ENCODE measurements around the gene AKT3. TPM values are rescaled to one million over a fixed set of nuclear protein-coding genes. Genes with fewer than 3 reads are reported as not detected.
"Not testable (repeated sequence)": the region's sequence is repeated elsewhere in the genome, so short reads cannot be mapped to it uniquely, and the experiment has no call there.

Gene AKT3
- total RNA-seq, 4 donors from 2014 or later: 3.8 to 31.7 (median 8.6) TPM

DNA sequence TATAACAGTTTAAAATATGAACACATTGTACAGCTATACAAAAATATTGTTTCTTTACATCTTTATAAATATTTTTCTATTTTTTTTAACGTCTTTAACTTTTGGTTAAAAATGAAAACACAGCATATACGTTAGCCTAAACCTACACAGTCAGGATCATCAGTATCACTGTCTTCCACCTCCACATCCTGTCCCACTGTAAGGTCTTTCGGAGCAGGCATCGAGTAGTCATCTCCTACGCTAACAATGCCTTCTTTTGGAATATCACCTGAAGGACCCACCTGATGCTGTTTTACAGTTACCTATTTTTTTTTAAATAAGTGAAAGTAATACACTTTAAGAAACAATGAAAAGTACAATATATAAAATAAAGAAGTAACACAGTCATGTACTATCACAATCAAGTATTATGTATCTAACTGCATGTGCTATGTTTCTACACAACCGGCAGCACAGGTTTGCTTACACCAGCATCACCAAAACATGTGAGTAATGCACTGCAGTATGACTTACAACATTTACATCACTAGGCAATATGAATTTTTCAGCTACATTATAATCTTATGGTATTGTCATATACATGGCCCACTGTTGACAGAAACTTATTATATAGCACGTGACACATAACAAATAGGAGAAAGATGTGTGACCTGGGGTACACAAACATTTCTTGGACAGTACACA is 254.4 kb downstream of the AKT3 start:
- Histone ChIP-seq H3K27ac (no peak overlapping the region), H3K36me3 (no peaks in the 10 kb centered on the region), H3K9me3 (no peaks in the 10 kb centered on the region), H3K4me1 (no peaks in the 10 kb centered on the region), H3K4me3 (no peak overlapping the region), H3K27me3 (no peaks in the 10 kb centered on the region)
- no peak for DNase-seq (ENCODE audit: low spot score in 2 of 2)
- WGBS: 86% methylated on average over 7 of the region's 7 CpGs
- TF ChIP-seq EP300 (IDR thresholded peaks at IDR 0.05): no peak
- no peak for TF ChIP-seq POLR2AphosphoS5 (IDR thresholded peaks at IDR 0.05)
- TF ChIP-seq CTCF (IDR thresholded peaks at IDR 0.05): no peak
- TF ChIP-seq POLR2A (IDR thresholded peaks at IDR 0.05): no peak

- H3K4me1 ChIP-seq: no peaks in the 10 kb centered on the region
- no peak overlapping the region for H3K4me3 ChIP-seq
- H3K36me3 ChIP-seq: no peaks in the 10 kb centered on the region
- no peaks in the 10 kb centered on the region for H3K27me3 ChIP-seq
- DNase-seq (ENCODE audit: low spot score in 2 of 2): no peak
- H3K27ac ChIP-seq: no peak overlapping the region
- 93% methylated on average over 2 of the region's 2 CpGs for WGBS
- no peaks in the 10 kb centered on the region for H3K9me3 ChIP-seq
- TF ChIP-seq POLR2A (IDR thresholded peaks at IDR 0.05) (no peak), CTCF (IDR thresholded peaks at IDR 0.05) (no peak), POLR2AphosphoS5 (IDR thresholded peaks at IDR 0.05) (no peak), EP300 (IDR thresholded peaks at IDR 0.05) (no peak)
Measured at GRCh38 chr1:243594455-243594854, 255.6 kb downstream of the AKT3 start.

- not testable (repeated sequence) for H3K36me3 ChIP-seq; H3K27ac ChIP-seq; H3K4me3 ChIP-seq; H3K9me3 ChIP-seq; H3K27me3 ChIP-seq; DNase-seq (ENCODE audit: low spot score in 2 of 2); H3K4me1 ChIP-seq
- WGBS: 92% methylated on average over 3 of the region's 3 CpGs
Measured at GRCh38 chr1:243589286-243589685, 260.8 kb downstream of the AKT3 start.

GRCh38 chr1:243587823-243588560 is 262.1 kb downstream of the AKT3 start:
- WGBS: 91% methylated on average over 4 of the region's 4 CpGs
- TF ChIP-seq CTCF (IDR thresholded peaks at IDR 0.05) (no peak), POLR2A (IDR thresholded peaks at IDR 0.05) (no peak), EP300 (IDR thresholded peaks at IDR 0.05) (no peak), POLR2AphosphoS5 (IDR thresholded peaks at IDR 0.05) (no peak)
- Histone ChIP-seq H3K9me3 (peaks cover 6% of the 10 kb centered on the region), H3K27ac (no peak overlapping the region), H3K36me3 (no peaks in the 10 kb centered on the region), H3K27me3 (no peaks in the 10 kb centered on the region), H3K4me3 (no peak overlapping the region), H3K4me1 (no peaks in the 10 kb centered on the region)
- no peak for DNase-seq (ENCODE audit: low spot score in 2 of 2)

- no peak for TF ChIP-seq EP300 (IDR thresholded peaks at IDR 0.05)
- TF ChIP-seq CTCF (IDR thresholded peaks at IDR 0.05): no peak
- TF ChIP-seq POLR2A (IDR thresholded peaks at IDR 0.05): no peak
- no peak for TF ChIP-seq POLR2AphosphoS5 (IDR thresholded peaks at IDR 0.05)
- 95% methylated on average over 12 of the region's 12 CpGs for WGBS
- Histone ChIP-seq H3K36me3 (no peaks in the 10 kb centered on the region), H3K4me3 (no peak overlapping the region), H3K9me3 (peaks cover 11% of the 10 kb centered on the region), H3K27me3 (no peaks in the 10 kb centered on the region), H3K27ac (no peak overlapping the region), H3K4me1 (no peaks in the 10 kb centered on the region)
- DNase-seq (ENCODE audit: low spot score in 2 of 2): no peak
Measured at GRCh38 chr1:243587285-243587684, 262.8 kb downstream of the AKT3 start.

Measured in suprapubic skin (tissue), 4 donors.